Uterus (tissue), 2 donors: ENCODE measurements around the gene AWAT1.

Experiments
- CTCF ChIP-seq, 4 experiments: fragments of 200-600 bp in 2 of 4; fragments of 450-650 bp in 2 of 4; sonication (generic) in 2 of 4; IDR thresholded peaks; one replicate each; pipeline ENCODE4 v1.5.1; 2016 to 2019; ENCODE audit warnings: antibody characterized with exemption in 4 of 4, mild to moderate bottlenecking in 2 of 4, moderate library complexity in 1 of 4
- POLR2A ChIP-seq, 2 donors: fragments of 450-650 bp; IDR thresholded peaks; one replicate each; pipeline ENCODE4 v1.6.1; 2016; ENCODE audit warnings: antibody characterized with exemption in 2 of 2, mild to moderate bottlenecking in 1 of 2, moderate library complexity in 1 of 2

GRCh38 chrX:70253377-70254062 lies 19.1 kb downstream of the AWAT1 start:
- TF ChIP-seq CTCF (IDR thresholded peaks at IDR 0.05) (no peak), POLR2A (IDR thresholded peaks at IDR 0.05) (no peak)
